GM06990 (cell line): ENCODE measurements around the gene ZNF687.
A peak's percentile ranks its signal among the peaks of the same experiment; 100 is the strongest.

Experiments used
- DNase-seq: peaks from one replicate; pipeline ENCODE4 v3.0.0-alpha.2; 2011; ENCODE audit not compliant: insufficient read length; ENCODE audit errors: extremely low read depth
- H3K27me3 ChIP-seq: replicated peaks from 2 replicates; pipeline ENCODE4 v1.6.0; 2011; ENCODE audit warnings: low read length; ENCODE audit not compliant: control insufficient read depth, insufficient read depth
- H3K36me3 ChIP-seq: 2 replicates; pipeline ENCODE4 v1.5.1; 2011; ENCODE audit warnings: low read length; ENCODE audit not compliant: control insufficient read depth, insufficient read depth
- H3K4me3 ChIP-seq: replicated peaks from 2 replicates; pipeline ENCODE4 v1.5.1; 2011; ENCODE audit warnings: low read depth, mild to moderate bottlenecking, control low read depth, low read length
- CTCF ChIP-seq: IDR thresholded peaks from 2 replicates; pipeline ENCODE4 v1.5.1; 2011; ENCODE audit warnings: low read length, control low read depth, mild to moderate bottlenecking, inconsistent platforms; ENCODE audit not compliant: insufficient read depth, poor library complexity, severe bottlenecking

Gene ZNF687

DNA sequence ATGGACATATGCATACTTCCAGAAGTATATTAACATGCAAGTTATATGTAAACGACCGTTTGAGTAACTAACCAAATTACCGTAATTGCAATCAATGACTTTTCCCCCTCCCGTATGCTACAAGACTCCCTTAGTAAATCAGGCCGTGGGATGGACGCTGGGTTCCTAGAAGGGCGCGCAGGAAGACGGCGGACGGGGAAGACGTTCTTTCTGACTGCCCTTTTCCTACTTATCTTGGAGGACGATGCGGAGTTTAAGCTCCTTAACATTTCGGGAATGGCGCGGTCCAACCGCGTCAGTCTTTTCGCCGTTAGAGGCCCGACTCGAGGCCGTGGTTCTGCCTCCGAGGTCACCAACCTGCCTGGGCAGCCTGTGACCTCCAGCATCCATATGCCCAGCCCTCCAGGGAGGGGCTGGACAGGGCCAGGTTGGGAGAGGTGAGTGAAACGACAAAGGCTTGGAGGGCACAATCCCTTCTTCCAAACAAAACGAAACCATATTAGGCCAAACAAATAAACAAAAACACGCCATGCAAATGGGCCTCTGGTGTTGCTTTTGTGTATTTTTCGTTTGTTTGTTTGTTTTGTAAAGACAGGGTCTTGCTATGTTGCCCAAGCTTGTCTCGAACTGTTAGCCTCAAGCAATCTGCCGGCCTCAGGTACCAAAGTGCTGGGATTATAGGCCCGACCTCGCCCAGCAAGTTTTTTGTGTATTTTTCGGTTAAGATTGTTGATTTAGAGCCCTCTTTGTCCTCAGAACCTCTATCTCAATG, 46.0 kb downstream of the ZNF687 start:
- peaks cover 6% of the 10 kb centered on the region for H3K36me3 ChIP-seq
- H3K27me3 ChIP-seq, result no peaks in the 10 kb centered on the region
- DNase-seq, result peak; percentile 55
- TF ChIP-seq CTCF, result no peak
- H3K4me3 ChIP-seq, result peak overlapping the region; percentile 77

- Histone ChIP-seq H3K36me3 (no peaks in the 10 kb centered on the region), H3K27me3 (no peaks in the 10 kb centered on the region), H3K4me3 (no peak overlapping the region)
- DNase-seq, result no peak
- no peak for TF ChIP-seq CTCF
These were observed 52.7 kb downstream of the ZNF687 start for GRCh38 chr1:151334822-151335221.

GRCh38 chr1:151336556-151336955, 54.5 kb downstream of the ZNF687 start:
- H3K27me3 ChIP-seq, result no peaks in the 10 kb centered on the region
- no peaks in the 10 kb centered on the region; the same call in 1 of the 2 replicates for H3K36me3 ChIP-seq
- no peak overlapping the region for H3K4me3 ChIP-seq
- no peak for DNase-seq
- TF ChIP-seq CTCF, result no peak

GRCh38 chr1:151340870-151341754, 59.0 kb downstream of the ZNF687 start:
- no peaks in the 10 kb centered on the region for H3K27me3 ChIP-seq
- H3K36me3 ChIP-seq, result peaks cover 25% of the 10 kb centered on the region
- peak; percentile 68 for TF ChIP-seq CTCF
- no peak for DNase-seq
- no peak overlapping the region for H3K4me3 ChIP-seq
